ENCODE measurements around the gene KLHDC7B. TPM values are rescaled to one million over a fixed set of nuclear protein-coding genes. Genes with fewer than 3 reads are reported as not detected.

KLHDC7B gene
- total and polyA plus RNA-seq, 2 of the 13 experiments (the other 11 are each of a cell fraction or from before 2014, with no cell fraction given), result 0.11 TPM; not detected in 1

- TF ChIP-seq ZNF556 (CRISPR knock-in tag; IDR thresholded peaks at IDR 0.05; ENCODE audit: borderline replicate concordance) (peak; percentile 26; the same call in 1 of the 2 replicates), CSRNP1 (CRISPR knock-in tag; IDR thresholded peaks at IDR 0.05) (no peak; the same call in none of the 2 replicates), NFATC3 (CRISPR knock-in tag; IDR thresholded peaks at IDR 0.05) (peak; percentile 65; the same call in 1 of the 2 replicates), CBX1 (IDR thresholded peaks at IDR 0.05; ENCODE audit: low read depth) (no peak), SMAD9 (CRISPR knock-in tag; IDR thresholded peaks at IDR 0.05) (0 out of 2 replicates have a peak, but pooled peaks have one; percentile 65), ZNF282 (IDR thresholded peaks at IDR 0.05; ENCODE audit: partially characterized antibody) (no peak), SCMH1 (CRISPR knock-in tag; IDR thresholded peaks at IDR 0.05; ENCODE audit: borderline replicate concordance) (no peak), ATF4 (CRISPR knock-in tag; IDR thresholded peaks at IDR 0.05) (peak in 1 of 2 experiments; percentile 4; a peak in 1 of 4 replicates), ZC3H4 (CRISPR knock-in tag; IDR thresholded peaks at IDR 0.05; ENCODE audit: borderline replicate concordance) (no peak), PHF21A (CRISPR knock-in tag; IDR thresholded peaks at IDR 0.05) (peak; percentile 55), FOXK2 (IDR thresholded peaks at IDR 0.05) (no peak), ZBTB39 (CRISPR knock-in tag; IDR thresholded peaks at IDR 0.05) (0 out of 2 replicates have a peak, but pooled peaks have one; percentile 43), MXI1 (IDR thresholded peaks at IDR 0.05; ENCODE audit: borderline replicate concordance, low read depth, low read length) (peak; percentile 75; the same call in 1 of the 3 replicates), ZNF605 (CRISPR knock-in tag; IDR thresholded peaks at IDR 0.05) (peak; percentile 60; the same call in 1 of the 2 replicates), ELF4 (CRISPR knock-in tag; IDR thresholded peaks at IDR 0.05; ENCODE audit: borderline replicate concordance) (peak; percentile 81; the same call in 1 of the 2 replicates), ONECUT2 (CRISPR knock-in tag; IDR thresholded peaks at IDR 0.05) (no peak), MLXIP (CRISPR knock-in tag; IDR thresholded peaks at IDR 0.05; ENCODE audit: borderline replicate concordance) (no peak), HBP1 (CRISPR knock-in tag; IDR thresholded peaks at IDR 0.05; ENCODE audit: low read depth) (peak; percentile 46; the same call in 1 of the 2 replicates), NFIC (IDR thresholded peaks at IDR 0.05; ENCODE audit: low read length) (no peak), RNF2 (conservative IDR thresholded peaks at IDR 0.05; ENCODE audit: low read depth) (peak; percentile 63; the same call in 1 of the 2 replicates)
These were observed 20.4 kb upstream of the KLHDC7B start, which contains the start of gene SCO2 (continued) for GRCh38 chr22:50525104-50525857.
